GM19240 (cell line): ENCODE data around the gene CAD.

Experiments
- DNase-seq: peaks from one replicate; pipeline ENCODE4 v3.0.0; 2011; ENCODE audit warnings: low spot score; ENCODE audit not compliant: insufficient read length

The CAD gene

DNA sequence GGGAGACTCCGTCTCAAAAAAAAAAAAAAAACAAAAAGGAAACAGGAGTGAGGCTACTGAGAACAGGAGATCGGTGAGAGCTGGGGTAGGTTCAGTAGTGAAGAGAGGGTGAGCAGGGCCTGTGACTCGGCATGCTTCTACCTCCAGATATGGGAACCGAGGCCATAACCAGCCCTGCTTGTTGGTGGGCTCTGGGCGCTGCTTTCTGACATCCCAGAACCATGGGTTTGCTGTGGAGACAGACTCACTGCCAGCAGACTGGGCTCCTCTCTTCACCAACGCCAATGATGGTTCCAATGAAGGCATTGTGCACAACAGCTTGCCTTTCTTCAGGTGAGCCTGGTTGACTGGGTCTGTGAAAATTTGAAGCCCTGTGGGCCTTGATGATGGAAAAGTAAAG, 6.2 kb downstream of the CAD start:
- no peak for DNase-seq

DNA sequence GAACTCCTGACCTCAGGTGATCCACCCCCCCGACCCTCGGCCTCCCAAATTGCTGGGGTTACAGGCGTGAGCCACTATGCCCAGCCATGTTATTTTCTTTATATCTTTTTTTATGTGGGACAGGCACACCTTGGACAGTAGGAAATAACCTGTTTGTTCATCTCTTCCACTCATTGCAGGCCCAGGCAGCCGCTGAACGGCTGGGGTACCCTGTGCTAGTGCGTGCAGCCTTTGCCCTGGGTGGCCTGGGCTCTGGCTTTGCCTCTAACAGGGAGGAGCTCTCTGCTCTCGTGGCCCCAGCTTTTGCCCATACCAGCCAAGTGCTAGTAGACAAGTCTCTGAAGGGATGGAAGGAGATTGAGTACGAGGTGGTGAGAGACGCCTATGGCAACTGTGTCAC, 8.4 kb downstream of the CAD start:
- no peak for DNase-seq

DNA sequence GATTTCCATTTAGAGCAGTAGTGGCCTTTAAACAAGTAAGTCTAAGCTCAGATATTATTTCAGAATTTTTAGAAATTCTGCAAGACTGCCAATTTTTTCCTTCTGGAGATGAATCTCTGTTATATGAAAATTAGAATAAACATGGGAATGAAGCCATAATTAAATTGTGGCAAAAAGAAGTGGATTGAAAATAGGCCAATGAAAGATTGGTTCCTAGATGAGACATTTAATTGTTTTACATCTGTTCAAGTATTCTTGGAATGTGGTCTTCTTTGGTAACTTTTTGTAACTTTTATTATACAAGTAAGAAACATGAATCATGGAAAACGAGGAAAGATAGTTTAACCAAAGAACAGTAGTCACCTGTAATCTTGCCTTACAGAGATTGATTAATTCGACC, 10.3 kb downstream of the CAD start:
- DNase-seq = no peak

DNA sequence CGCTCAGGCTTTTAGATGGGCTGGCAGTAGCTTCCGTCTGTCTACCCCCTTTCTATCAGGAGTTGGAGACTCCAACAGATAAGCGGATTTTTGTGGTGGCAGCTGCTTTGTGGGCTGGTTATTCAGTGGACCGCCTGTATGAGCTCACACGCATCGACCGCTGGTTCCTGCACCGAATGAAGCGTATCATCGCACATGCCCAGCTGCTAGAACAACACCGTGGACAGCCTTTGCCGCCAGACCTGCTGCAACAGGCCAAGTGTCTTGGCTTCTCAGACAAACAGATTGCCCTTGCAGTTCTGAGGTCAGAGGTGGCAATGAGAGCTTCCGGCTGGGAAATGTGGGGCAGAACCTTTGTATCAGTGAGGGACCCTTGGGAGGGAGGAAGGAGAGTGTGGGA, 14.8 kb downstream of the CAD start:
- DNase-seq = no peak

DNA sequence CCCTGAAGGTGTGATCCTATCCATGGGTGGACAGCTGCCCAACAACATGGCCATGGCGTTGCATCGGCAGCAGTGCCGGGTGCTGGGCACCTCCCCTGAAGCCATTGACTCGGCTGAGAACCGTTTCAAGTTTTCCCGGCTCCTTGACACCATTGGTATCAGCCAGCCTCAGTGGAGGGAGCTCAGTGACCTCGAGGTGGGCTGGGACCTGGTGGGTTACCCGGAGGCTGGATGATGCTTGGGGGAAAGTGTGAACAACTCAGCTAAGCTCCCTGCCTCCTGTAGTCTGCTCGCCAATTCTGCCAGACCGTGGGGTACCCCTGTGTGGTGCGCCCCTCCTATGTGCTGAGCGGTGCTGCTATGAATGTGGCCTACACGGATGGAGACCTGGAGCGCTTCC, 16.2 kb downstream of the CAD start:
- no peak for DNase-seq

DNA sequence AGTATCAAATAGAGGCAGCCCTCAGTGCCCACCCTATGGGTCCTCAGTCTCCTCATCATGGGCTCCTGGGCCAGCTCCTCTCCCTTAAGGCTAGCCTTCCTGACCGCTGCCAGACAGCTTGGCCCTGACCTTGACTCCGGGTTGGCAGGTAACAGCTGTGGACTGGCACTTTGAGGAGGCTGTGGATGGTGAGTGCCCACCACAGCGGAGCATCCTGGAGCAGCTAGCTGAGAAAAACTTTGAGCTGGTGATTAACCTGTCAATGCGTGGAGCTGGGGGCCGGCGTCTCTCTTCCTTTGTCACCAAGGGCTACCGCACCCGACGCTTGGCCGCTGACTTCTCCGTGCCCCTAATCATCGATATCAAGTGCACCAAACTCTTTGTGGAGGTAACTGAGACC, 19.0 kb downstream of the CAD start:
- no peak for DNase-seq

DNA sequence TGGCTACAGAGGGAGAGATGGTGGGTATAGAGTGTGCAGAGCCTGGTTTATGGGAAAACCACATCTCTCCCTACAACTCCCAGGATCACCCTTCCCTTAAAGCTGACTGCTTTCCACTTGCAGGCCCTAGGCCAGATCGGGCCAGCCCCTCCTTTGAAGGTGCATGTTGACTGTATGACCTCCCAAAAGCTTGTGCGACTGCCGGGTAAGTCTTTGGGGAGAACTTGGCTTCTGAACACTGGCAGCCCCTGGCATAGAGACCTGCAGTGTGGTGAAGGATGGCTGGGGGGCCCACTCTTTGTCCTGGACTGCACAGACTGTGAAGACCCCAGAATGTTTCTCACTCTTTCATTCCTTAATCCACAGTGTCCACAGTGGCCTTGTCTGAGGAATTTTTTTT, 19.5 kb downstream of the CAD start:
- no peak for DNase-seq

DNA sequence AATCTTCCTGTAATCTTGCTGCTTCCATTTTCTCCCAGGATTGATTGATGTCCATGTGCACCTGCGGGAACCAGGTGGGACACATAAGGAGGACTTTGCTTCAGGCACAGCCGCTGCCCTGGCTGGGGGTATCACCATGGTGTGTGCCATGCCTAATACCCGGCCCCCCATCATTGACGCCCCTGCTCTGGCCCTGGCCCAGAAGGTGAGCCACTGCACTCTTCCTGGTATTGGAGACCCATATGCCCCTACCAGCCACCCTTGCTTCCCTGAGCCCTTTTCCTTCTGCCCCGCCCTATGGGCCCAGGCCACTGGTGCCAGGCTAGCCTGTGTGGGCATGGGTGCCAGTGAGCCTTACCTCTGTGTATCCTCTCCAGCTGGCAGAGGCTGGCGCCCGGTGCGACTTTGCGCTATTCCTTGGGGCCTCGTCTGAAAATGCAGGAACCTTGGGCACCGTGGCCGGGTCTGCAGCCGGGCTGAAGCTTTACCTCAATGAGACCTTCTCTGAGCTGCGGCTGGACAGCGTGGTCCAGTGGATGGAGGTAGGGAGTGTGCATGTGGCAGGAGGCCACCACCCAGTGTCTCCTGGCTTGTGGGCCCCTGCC, 20.3 kb downstream of the CAD start:
- DNase-seq = no peak

DNA sequence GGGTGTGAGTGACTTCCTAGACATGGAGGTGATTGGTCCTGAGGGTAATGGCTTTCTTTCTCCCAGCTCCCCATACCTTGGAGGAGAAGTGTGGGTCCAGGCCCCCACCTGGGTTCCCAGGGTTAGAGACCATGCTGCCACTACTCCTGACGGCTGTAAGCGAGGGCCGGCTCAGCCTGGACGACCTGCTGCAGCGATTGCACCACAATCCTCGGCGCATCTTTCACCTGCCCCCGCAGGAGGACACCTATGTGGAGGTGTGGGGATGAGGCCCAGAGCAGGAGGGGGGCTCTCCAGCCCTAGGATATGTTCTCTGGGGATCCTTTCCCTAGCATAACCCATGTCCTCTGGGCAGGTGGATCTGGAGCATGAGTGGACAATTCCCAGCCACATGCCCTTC, 21.8 kb downstream of the CAD start:
- no peak for DNase-seq

DNA sequence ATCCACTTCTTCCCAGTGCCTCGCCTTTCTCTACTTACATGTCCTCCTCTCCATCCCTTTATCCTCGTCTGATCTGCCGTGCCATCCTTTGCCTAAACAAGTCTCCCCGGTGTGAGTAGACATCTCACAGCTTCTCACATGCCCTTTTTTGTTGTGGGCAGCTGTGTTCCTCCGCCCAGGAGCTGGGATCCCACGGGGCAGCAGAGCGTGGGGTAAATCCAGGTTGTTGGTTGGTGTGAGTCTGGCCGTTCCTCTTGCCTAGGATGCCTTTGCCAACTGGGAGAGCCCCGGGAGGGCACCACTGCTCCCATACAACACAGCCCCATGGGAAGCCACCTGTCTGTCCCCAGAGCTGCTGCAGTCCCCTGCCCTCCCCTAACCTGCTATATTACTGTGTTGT, 23.2 kb downstream of the CAD start:
- no peak for DNase-seq

DNA sequence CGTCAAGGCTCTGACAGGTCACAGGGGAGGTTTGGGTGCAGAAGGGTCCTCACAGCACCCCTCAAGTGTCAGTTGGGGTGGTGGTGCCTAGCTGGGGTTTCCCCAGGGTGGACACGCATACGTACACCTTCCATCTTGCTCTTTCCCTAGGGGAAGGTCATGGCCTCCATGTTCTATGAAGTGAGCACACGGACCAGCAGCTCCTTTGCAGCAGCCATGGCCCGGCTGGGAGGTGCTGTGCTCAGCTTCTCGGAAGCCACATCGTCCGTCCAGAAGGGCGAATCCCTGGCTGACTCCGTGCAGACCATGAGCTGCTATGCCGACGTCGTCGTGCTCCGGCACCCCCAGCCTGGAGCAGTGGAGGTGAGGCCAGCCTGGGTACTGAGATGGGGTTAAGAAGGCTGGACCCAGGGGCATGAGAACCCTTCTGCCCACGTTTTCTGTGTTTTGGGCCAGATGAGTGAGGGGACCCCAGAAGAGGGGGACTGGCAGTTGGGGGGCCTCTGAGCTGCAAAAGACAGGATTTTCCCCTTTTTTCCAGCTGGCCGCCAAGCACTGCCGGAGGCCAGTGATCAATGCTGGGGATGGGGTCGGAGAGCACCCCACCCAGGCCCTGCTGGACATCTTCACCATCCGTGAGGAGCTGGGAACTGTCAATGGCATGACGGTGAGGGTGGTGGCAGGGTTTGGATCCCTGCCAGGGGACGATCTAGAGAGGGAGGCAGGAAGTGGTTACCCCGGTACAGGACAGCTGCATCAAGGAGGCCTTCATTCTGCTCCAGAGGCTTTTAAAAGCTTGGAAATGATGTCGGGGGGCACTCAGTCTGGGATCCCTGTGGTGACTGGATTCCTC, 24.8 kb downstream of the CAD start:
- DNase-seq = no peak

DNA sequence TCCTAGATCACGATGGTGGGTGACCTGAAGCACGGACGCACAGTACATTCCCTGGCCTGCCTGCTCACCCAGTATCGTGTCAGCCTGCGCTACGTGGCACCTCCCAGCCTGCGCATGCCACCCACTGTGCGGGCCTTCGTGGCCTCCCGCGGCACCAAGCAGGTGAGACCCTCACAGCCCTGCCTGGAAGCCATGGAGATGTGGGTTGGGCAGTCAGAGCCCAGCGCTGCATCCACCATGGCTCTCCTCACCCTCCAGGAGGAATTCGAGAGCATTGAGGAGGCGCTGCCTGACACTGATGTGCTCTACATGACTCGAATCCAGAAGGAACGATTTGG, 25.4 kb downstream of the CAD start:
- DNase-seq = no peak

DNA sequence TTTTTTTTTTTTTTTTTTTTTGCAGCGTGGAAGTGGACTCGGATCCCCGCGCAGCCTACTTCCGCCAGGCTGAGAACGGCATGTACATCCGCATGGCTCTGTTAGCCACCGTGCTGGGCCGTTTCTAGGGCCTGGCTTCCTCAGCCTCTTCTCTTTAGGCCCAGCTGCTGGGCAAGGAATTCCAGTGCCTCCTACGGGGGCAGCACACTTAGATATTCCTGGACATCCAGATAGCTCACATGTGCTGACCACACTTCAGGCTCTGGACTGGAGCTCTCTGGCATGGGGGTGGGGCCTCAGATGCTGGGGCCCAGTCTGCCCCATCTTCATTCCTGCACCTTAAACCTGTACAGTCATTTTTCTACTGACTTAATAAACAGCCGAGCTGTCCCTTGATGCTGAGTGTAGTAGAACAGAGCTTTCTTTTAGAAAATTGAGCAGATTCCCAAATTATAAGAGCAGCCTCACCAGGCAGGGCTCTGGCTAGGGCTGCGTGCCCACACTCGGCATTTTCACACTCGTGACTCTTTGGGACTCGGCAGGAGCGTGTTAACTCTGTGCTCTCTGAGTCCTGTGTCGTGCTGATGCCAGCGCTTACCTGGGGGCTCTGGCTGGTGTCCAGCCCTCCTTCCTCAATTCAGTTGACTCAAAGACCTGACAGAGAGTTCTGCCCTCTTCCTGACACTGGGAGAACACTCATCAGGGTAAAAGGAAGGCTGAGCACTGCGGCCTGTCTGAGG, 26.4 kb downstream of the CAD start:
- no peak for DNase-seq

DNA sequence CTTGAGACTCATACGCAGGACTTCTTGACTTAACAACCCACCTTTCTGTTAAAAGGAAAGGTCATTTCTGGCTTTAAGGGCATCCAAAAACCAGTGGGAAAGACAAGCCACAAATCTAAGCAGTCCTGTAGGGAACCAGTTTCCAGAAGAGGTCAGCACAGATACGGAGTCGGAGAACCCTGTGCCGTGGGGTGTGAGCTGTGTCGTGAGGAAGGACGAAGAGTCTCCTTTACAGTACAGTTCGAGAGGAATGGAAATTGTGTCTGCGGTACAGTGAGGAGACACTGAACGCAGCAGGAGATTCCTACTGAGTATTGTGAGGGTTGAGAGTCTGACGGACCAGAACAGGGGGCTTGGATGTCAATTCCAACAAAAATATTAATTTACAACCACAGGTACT, 27.9 kb downstream of the CAD start:
- DNase-seq = no peak

DNA sequence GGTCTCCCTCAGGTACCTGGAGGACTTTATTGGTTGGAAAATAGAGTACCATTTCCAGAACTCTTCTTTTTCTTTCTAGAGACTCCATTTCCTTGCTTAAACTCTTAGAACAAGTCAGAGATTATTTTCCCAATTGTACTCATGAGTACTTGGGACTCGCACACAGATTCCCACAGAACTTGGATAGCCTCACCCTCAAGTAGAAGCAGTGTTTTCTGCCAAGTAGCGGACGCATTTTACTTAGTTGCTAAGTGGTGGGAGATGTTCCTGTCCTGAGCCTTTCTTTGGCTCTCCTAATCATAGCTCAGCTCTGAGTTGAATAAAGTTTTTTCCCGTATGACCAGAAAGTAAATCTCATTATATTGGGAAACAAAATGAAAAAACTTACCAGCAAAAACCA, 28.5 kb downstream of the CAD start:
- no peak for DNase-seq

DNA sequence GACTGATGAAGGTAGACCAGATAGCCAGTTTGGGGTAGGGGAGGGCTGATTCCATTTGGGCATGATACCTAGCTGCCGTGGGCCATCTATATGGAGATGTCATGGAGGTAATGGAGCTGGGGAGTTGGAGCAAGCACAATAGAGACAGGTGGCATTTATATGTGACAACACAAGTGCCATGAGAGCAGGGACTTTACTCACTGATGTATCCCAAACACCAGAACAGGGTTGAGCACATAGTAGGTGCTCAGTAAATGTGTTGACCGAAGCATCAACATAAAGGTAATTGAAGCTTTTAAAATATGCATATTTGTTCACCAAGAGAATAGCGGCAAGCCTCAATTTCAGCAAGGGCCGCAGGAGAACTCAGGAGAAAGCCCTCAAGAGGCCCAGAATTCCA, 30.7 kb downstream of the CAD start:
- no peak for DNase-seq

DNA sequence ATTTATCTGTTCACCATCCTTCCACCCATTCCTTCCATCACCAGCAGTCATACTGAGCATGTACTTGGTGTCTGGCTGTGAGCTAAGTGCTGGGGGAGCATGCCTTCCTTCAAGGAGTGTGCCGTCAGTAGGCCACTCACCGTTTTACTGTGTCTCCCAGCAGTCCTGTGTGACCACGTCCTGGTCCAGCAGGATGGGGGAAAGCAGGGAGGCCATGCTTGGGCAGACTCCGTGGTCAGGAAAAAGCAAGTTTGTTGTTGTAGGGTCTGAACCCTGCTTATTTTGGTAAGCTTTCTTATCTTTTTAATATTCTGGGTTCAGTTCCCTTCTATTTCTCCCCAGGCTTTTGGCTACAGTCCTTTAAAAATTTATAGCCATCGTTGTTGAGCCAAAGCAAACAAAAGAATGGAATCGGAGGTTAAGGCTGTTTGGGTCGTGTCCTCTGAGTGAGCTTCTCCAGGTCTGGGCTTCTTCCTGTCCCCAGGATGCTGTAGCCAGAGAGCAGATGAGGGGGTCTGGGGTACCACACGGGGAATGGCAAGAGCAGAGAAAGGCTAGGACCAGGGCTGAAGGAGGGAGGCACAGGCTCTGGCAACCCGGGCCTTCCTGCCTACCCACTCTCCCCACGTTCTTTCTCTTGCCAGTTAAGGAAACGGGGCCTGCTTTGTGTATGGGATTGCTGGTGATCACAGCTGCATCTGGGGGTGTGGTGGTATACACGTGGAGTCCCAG, 32.2 kb downstream of the CAD start:
- DNase-seq = no peak

DNA sequence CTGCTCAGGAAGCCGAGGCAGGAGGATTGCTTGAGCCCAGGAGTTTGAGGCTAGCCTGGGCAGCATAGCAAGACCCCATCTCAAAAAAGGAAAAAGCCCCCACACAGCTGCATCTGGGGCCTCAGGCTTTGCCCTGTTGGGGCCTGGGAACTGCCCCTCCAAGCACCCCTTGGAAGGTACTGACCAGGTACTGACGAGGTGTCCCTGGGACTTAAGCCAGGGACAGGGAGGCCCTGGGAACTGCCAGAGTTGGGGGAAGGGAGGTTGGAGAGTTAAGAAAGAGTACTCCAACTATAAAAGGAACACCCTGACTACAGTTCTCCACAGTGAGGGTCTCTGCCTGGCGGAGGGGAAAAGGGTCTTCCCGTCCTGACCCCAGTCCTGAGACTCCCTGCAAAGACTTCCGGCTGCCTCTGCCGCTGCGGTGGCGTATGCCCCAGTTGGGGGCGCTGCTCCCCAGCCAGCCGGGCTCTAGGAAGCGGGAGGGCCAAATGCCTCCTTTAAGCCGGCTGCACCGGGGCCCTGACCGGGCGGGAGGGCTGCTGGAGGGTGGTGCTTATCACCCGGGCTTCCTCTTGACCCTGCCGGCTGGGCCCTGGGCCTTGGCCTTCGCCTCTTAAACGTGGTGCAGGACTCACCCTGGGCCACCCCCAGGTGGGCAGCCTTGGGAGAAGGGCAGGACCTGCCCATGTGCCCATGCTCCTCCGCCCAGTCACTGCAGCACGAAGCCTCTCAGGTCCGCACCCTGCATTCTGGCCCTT, 32.9 kb downstream of the CAD start:
- peak; percentile 62 for DNase-seq

DNA sequence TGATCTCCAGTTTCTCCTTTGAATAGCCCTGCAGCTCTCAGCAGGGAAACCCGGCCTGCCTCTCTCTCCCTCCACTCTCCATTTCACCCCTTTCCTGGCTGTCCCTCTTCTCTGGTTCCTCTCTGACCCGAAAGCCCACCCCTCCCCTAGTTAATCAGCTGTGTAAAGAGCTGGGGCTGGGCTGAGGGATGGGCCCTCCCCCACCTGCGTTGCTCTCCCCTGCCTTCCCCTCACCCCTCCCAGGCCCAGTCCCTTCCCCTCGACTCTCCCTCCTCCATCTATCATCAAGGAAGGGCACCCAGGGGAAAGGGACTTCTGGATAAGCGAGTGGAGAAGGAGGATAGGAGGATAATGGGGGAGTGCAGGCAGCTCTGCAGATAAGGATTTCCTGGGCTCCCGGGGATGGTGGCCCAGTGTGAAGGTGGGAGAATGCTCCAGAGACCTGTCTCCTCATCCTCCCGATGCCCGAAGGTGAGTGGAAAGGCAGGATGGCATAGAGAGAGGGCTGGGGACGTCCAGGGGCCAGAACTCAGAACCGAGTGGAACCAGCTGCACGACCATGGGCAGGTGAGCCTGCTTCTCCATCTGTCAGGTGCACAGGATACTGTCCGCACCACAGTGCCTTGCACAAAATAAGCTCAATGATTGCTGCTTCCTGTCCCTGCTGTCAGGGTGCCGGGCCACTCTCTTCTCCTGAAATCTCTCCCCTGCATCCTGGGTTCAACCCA, 33.6 kb downstream of the CAD start:
- no peak for DNase-seq

DNA sequence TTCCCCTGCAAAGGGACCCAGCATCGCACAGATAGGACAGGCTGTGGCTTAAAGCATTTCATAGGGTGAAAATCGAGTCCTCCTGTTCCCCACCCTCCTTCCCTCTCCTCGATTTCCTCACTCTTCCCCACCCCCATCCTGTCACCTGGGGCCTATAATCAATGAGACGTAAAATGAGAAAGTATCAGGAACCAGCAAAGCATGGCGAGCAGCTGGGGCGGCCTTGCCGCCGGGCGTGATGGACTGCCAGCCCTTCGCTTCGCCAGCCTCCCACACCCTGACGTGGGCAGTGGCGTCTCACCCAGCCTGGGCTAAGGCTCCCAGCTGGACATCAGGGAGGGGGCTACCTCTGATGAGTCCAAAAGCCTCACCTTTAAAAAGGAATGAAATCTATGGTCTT, 34.6 kb downstream of the CAD start:
- DNase-seq = no peak

DNA sequence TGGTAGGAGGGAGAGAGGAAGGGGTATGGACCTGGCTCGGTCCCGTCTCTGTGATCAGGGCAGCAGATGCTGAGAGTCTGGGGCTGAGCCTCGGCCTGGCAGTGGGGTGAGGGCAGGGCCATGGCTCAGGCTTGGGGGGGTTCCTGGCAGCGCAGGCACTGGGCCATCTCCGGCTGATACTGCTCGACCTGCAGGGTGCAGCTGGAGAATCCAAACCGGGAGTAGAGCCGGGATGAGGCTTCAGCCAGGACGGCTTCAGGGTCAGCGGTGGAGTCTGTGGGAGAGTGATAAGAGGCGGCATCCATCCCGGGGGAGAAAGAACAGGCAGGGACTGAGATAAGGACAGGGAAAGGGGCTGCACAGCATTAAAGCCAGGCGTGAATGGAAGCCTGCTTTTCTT, 38.0 kb downstream of the CAD start:
- no peak for DNase-seq
